GM10248 (cell line): ENCODE results near the gene SLC25A13.

Experiments
- CTCF ChIA-PET: fragments of 300-600 bp; sonication (Branson Sonifier 250); formaldehyde crosslinking; extraction: SDS; loops from one replicate; lab custom pipeline; 2021; ENCODE audit warnings: antibody characterized with exemption; lab: Yijun Ruan, JAX
- POLR2A ChIA-PET: fragments of 350-650 bp; sonication (Branson Sonifier 250); formaldehyde crosslinking; extraction: SDS; loops from one replicate; lab custom pipeline; 2020; ENCODE audit warnings: antibody characterized with exemption; lab: Yijun Ruan, JAX
- DNase-seq: peaks from one replicate; pipeline ENCODE4 v3.0.0; 2012; ENCODE audit errors: extremely low spot score
- CTCF ChIP-seq: IDR thresholded peaks from 2 replicates; pipeline ENCODE4 v1.5.1; 2012; ENCODE audit warnings: mild to moderate bottlenecking, low read depth; ENCODE audit errors: extremely low read depth, missing control alignments, control extremely low read depth

Gene SLC25A13

DNA sequence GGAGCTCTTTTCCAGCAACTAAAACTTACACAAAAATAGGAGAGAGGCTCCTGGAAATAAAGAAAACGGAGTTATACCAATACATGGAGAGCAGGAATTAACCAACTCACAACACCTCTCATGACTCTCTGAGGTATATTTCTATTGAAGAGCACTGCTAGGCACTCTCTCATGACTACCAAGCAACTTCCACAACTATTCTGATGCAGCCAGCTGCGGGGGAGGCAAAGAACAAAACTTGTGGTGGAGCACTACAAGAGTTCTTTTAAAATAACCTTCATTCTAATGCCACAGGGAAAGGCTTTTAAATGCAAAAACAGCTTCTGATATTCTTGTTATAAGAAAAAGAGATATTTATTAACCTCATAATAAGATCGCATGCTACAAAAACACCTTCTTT is 140.7 kb downstream of the SLC25A13 start:
- ChIA-PET POLR2A (no interaction called here), CTCF (no interaction called here)
- no peak for DNase-seq
- no peak for TF ChIP-seq CTCF

GRCh38 chr7:96179837-96180236 is 142.1 kb downstream of the SLC25A13 start:
- TF ChIP-seq CTCF = no peak
- DNase-seq = no peak
- ChIA-PET POLR2A (no interaction called here), CTCF (interaction anchor here (2.2 to 2.5 kb wide), 2 partner anchors 10 to 18 kb away, joined by 6 read pairs; no protein-coding TSS in a partner anchor)

DNA sequence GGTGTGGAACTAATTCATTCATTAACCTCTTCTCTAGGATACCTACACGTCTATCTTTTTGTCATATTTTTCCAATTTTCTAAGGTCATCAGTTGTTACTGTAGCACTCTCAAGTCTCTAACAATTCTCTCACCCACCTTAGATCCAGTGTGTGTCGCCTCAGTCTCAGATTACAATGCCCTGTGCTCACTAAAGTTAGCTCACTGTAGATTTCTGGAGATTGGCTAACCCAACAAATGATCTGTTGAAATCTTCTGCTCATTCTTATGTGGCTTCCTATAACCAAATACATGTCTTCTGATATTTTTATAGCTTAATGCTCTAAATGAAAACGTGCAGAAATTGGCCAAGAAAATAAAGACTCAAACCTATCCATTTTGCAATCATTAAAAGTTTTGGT is 142.6 kb downstream of the SLC25A13 start:
- TF ChIP-seq CTCF = no peak
- ChIA-PET POLR2A (no interaction called here), CTCF (interaction anchor here (2.2 to 2.5 kb wide), 2 partner anchors 10 to 19 kb away, joined by 6 read pairs; no protein-coding TSS in a partner anchor)
- DNase-seq = no peak

- ChIA-PET CTCF (interaction anchor here (2.2 to 2.5 kb wide), 2 partner anchors 9 to 19 kb away, joined by 6 read pairs; no protein-coding TSS in a partner anchor), POLR2A (no interaction called here)
- no peak for DNase-seq
These were observed 143.3 kb downstream of the SLC25A13 start for GRCh38 chr7:96178581-96178980.

GRCh38 chr7:96177353-96177752 is 144.5 kb downstream of the SLC25A13 start:
- POLR2A ChIA-PET = no interaction called here
- CTCF ChIA-PET = interaction anchor here (1.0 kb wide), 1 partner anchor 10 kb away, joined by 3 read pairs; no protein-coding TSS in a partner anchor
- TF ChIP-seq CTCF = no peak
- no peak for DNase-seq

More at GRCh38 chr7:96178581-96178980, 143.3 kb downstream of the SLC25A13 start:
- no peak for TF ChIP-seq CTCF

GRCh38 chr7:96174812-96175211 is 147.1 kb downstream of the SLC25A13 start:
- ChIA-PET CTCF (no interaction called here), POLR2A (no interaction called here)
- DNase-seq = no peak
- no peak for TF ChIP-seq CTCF
